Stomach smooth muscle (tissue), 2 donors: Measurements from ENCODE around the gene STX16.
A peak's percentile ranks its signal among the peaks of the same experiment; 100 is the strongest.

Source experiments
- H3K27ac ChIP-seq: one replicate; pipeline ENCODE4 v1.7.0; 2013; ENCODE audit warnings: mild to moderate bottlenecking, low read length, inconsistent platforms
- H3K27me3 ChIP-seq, 2 donors: one replicate each; pipeline ENCODE4 v1.7.0; 2013; ENCODE audit warnings: low read length in 2 of 2; ENCODE audit not compliant: insufficient read depth in 2 of 2, control insufficient read depth in 1 of 2
- H3K36me3 ChIP-seq, 2 donors: one replicate each; pipeline ENCODE4 v1.7.0; 2013; ENCODE audit warnings: low read length in 2 of 2; ENCODE audit not compliant: control insufficient read depth in 2 of 2, insufficient read depth in 2 of 2
- H3K4me1 ChIP-seq: one replicate; pipeline ENCODE4 v1.7.0; 2013; ENCODE audit warnings: low read length; ENCODE audit not compliant: control insufficient read depth, insufficient read depth
- H3K4me3 ChIP-seq, 2 donors: one replicate each; pipeline ENCODE4 v1.7.0; 2013; ENCODE audit warnings: low read length in 2 of 2
- H3K9ac ChIP-seq, 2 donors: one replicate each; pipeline ENCODE4 v1.7.0; 2013; ENCODE audit warnings: low read length in 2 of 2, mild to moderate bottlenecking in 1 of 2
- H3K9me3 ChIP-seq, 2 donors: one replicate each; pipeline ENCODE4 v1.7.0; 2013; ENCODE audit warnings: low read length in 2 of 2; ENCODE audit not compliant: control insufficient read depth in 2 of 2
- donor health status: healthy.
- donor health status: Pancreatic carcinoma.

Gene STX16

GRCh38 chr20:58682656-58683531, 31.8 kb downstream of the STX16 start:
- H3K27me3 ChIP-seq = no peaks in the 10 kb centered on the region
- H3K9ac ChIP-seq = no peak overlapping the region
- no peak overlapping the region for H3K4me3 ChIP-seq
- no peaks in the 10 kb centered on the region for H3K9me3 ChIP-seq
- peaks cover 10 to 19% of the 10 kb centered on the region in 2 donors for H3K36me3 ChIP-seq
- no peak overlapping the region for H3K27ac ChIP-seq
- no peaks in the 10 kb centered on the region for H3K4me1 ChIP-seq

GRCh38 chr20:58684291-58684690, 33.2 kb downstream of the STX16 start:
- no peak overlapping the region for H3K27ac ChIP-seq
- H3K4me3 ChIP-seq = no peak overlapping the region
- H3K36me3 ChIP-seq = peaks cover 10 to 15% of the 10 kb centered on the region in 2 donors
- no peaks in the 10 kb centered on the region for H3K27me3 ChIP-seq
- H3K4me1 ChIP-seq = peaks cover 3% of the 10 kb centered on the region
- H3K9me3 ChIP-seq = no peaks in the 10 kb centered on the region
- H3K9ac ChIP-seq = no peak overlapping the region

GRCh38 chr20:58685988-58686387, 34.9 kb downstream of the STX16 start:
- Histone ChIP-seq H3K9me3 (no peaks in the 10 kb centered on the region), H3K36me3 (peaks cover 0 to 6% of the 10 kb centered on the region in 2 donors)

DNA sequence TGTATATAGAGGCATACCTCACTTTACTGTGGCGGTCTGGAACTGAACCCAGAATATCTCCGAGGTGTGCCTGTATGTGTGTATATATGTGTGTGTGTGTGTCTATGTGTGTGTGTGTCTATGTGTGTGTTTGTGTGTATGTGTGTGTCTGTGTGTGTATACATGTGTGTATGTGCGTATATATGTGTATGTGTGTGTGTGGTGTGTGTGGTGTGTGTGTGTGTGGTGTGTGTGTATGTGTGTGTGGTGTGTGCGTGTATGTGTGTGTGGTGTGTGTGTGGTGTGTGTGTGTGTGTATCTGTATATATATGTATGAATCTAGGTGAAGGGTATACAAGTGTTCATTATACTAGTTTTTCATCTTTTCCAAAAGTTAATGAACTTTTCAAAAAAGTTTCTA, 37.3 kb downstream of the STX16 start:
- no peaks in the 10 kb centered on the region for H3K9me3 ChIP-seq
- H3K36me3 ChIP-seq = peaks cover 0 to 2% of the 10 kb centered on the region in 2 donors
- no peak overlapping the region for H3K9ac ChIP-seq
- no peak overlapping the region for H3K4me3 ChIP-seq
- no peaks in the 10 kb centered on the region for H3K27me3 ChIP-seq
- no peak overlapping the region for H3K27ac ChIP-seq
- H3K4me1 ChIP-seq = peaks cover 26% of the 10 kb centered on the region

More at GRCh38 chr20:58685988-58686387, 34.9 kb downstream of the STX16 start:
- Histone ChIP-seq H3K27me3 (no peaks in the 10 kb centered on the region), H3K27ac (no peak overlapping the region), H3K9ac (no peak overlapping the region), H3K4me1 (peaks cover 12% of the 10 kb centered on the region), H3K4me3 (no peak overlapping the region)

- Histone ChIP-seq H3K27ac (no peak overlapping the region), H3K9ac (no peak overlapping the region), H3K27me3 (no peaks in the 10 kb centered on the region), H3K36me3 (peaks cover 0 to 2% of the 10 kb centered on the region in 2 donors), H3K9me3 (no peaks in the 10 kb centered on the region), H3K4me3 (no peak overlapping the region), H3K4me1 (peaks cover 31% of the 10 kb centered on the region)
Measured at GRCh38 chr20:58688840-58689239, 37.8 kb downstream of the STX16 start.

GRCh38 chr20:58690396-58691135, 39.5 kb downstream of the STX16 start:
- Histone ChIP-seq H3K9ac (peak overlapping the region; percentile 2 to 75), H3K4me3 (no peak overlapping the region), H3K4me1 (peaks cover 40% of the 10 kb centered on the region), H3K27ac (peak overlapping the region; percentile 89), H3K9me3 (no peaks in the 10 kb centered on the region), H3K36me3 (peaks cover 6 to 8% of the 10 kb centered on the region in 2 donors), H3K27me3 (no peaks in the 10 kb centered on the region)

DNA sequence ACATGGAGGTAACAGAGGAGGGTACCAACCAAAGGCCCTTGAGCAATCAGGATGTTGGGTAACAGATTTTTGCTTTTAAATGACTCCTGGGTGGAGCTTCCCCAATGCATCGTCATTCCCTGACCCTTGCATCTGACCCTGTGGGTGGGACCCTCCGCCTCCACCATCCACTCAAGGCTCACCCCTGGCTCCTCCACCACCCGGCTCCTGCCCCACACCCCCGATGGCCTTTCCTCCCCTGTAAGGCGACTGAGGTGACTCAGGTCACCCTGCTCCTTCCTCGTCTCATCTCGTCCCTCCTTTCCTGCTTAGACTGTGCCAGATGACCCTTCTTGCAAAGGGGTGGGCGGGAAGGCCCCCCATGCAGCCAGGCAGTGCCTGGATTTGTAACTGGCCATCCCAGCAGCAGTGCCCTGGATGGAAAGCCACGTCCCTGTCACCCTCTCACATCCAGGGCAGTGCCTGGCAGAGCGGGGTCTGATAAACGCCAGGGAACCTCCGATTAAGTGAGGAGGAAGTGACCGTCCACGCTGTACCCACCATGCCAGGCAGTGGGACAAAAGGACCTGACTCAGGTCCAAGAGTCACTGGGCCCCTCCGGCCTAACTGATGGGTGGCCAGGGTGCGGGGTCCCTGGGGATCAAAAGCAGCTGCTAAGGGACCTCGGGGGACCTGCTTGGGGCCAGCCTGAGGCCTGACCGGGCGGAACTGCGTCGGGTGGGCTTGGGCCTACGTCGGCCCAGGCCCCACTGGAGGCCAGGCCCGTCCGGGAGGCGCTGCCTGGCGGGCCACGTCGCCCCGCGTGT, 40.9 kb downstream of the STX16 start:
- Histone ChIP-seq H3K27ac (peak overlapping the region; percentile 89), H3K9me3 (no peaks in the 10 kb centered on the region), H3K9ac (peak overlapping the region; percentile 80 to 89), H3K4me1 (peaks cover 40% of the 10 kb centered on the region), H3K4me3 (peak overlapping the region in 1 of 2 donors; percentile 49), H3K36me3 (peaks cover 16 to 19% of the 10 kb centered on the region in 2 donors), H3K27me3 (no peaks in the 10 kb centered on the region)

- Histone ChIP-seq H3K36me3 (peaks cover 21 to 26% of the 10 kb centered on the region in 2 donors), H3K9me3 (no peaks in the 10 kb centered on the region), H3K4me3 (peak within 1 kb of the TSS; percentile 52 to 73), H3K9ac (peak within 1 kb of the TSS; percentile 80 to 89), H3K27ac (peak within 1 kb of the TSS; percentile 89), H3K4me1 (peaks cover 40% of the 10 kb centered on the region), H3K27me3 (no peaks in the 10 kb centered on the region)
Measured at GRCh38 chr20:58692579-58693225, 41.6 kb downstream of the STX16 start, which contains the start of gene NPEPL1. TSS of gene NPEPL1 (plus strand) at chr20:58692800. CDS start at chr20:58692901, 101 bp downstream.

GRCh38 chr20:58693226-58694006, 42.3 kb downstream of the STX16 start:
- H3K27ac ChIP-seq = peak overlapping the region; percentile 46
- H3K4me1 ChIP-seq = peaks cover 42% of the 10 kb centered on the region
- H3K36me3 ChIP-seq = peaks cover 26 to 27% of the 10 kb centered on the region in 2 donors
- peak overlapping the region; percentile 52 to 73 for H3K4me3 ChIP-seq
- H3K27me3 ChIP-seq = no peaks in the 10 kb centered on the region
- H3K9me3 ChIP-seq = no peaks in the 10 kb centered on the region
- peak overlapping the region; percentile 76 to 86 for H3K9ac ChIP-seq
